ENCODE results near the gene LY86.
"Not testable (repeated sequence)": the region's sequence is repeated elsewhere in the genome, so short reads cannot be mapped to it uniquely, and the experiment has no call there.

The LY86 gene

GRCh38 chr6:6596529-6597328 is 8.2 kb downstream of the LY86 start:
- DNase-seq: no peak

GRCh38 chr6:6597682-6598081 is 9.2 kb downstream of the LY86 start:
- no peak for DNase-seq

GRCh38 chr6:6599468-6599873 is 11.0 kb downstream of the LY86 start:
- no peak for DNase-seq

GRCh38 chr6:6600875-6601274 is 12.4 kb downstream of the LY86 start:
- no peak for DNase-seq

GRCh38 chr6:6602262-6602661 is 13.7 kb downstream of the LY86 start:
- no peak for DNase-seq

GRCh38 chr6:6603317-6603716 is 14.8 kb downstream of the LY86 start:
- DNase-seq: no peak

GRCh38 chr6:6604015-6604414 is 15.5 kb downstream of the LY86 start:
- DNase-seq: no peak

- no peak for DNase-seq
These were observed 16.0 kb downstream of the LY86 start for GRCh38 chr6:6604566-6604965.

GRCh38 chr6:6605873-6606272 is 17.4 kb downstream of the LY86 start:
- DNase-seq: no peak

GRCh38 chr6:6606391-6607030 is 18.0 kb downstream of the LY86 start:
- not testable (repeated sequence) for DNase-seq

- no peak for DNase-seq
These were observed 20.9 kb downstream of the LY86 start for GRCh38 chr6:6609450-6609849.

GRCh38 chr6:6610031-6610591 is 21.6 kb downstream of the LY86 start:
- DNase-seq: no peak

GRCh38 chr6:6611486-6611885 is 23.0 kb downstream of the LY86 start:
- DNase-seq: no peak

GRCh38 chr6:6612308-6612707 is 23.8 kb downstream of the LY86 start:
- DNase-seq: no peak

GRCh38 chr6:6613103-6613718 is 24.7 kb downstream of the LY86 start:
- not testable (repeated sequence) for DNase-seq

- DNase-seq: no peak
These were observed 25.8 kb downstream of the LY86 start for GRCh38 chr6:6614096-6614982.

- DNase-seq: no peak
These were observed 26.4 kb downstream of the LY86 start for GRCh38 chr6:6614983-6615349.

- no peak for DNase-seq
These were observed 28.1 kb downstream of the LY86 start for GRCh38 chr6:6616656-6617055.

- no peak for DNase-seq
These were observed 30.7 kb downstream of the LY86 start for GRCh38 chr6:6619021-6619794.

GRCh38 chr6:6620766-6621425 is 32.4 kb downstream of the LY86 start:
- DNase-seq: no peak

- DNase-seq: no peak
These were observed 34.0 kb downstream of the LY86 start for GRCh38 chr6:6622501-6622900.

All from hematopoietic multipotent progenitor cell treated with erythropoietin and hydrocortisone succinate and interleukin-3 and kit ligand, for 6 days (in vitro differentiated cells).